GM13977 (cell line): ENCODE measurements around the gene DHRSX.
"Not testable (repeated sequence)": the region's sequence is repeated elsewhere in the genome, so short reads cannot be mapped to it uniquely, and the experiment has no call there.

Experiments
- DNase-seq: peaks from one replicate; pipeline ENCODE4 v3.0.0; 2012; ENCODE audit warnings: low spot score
- CTCF ChIP-seq: IDR thresholded peaks from 2 replicates; pipeline ENCODE4 v1.5.1; 2012; ENCODE audit warnings: mild to moderate bottlenecking, control low read depth; ENCODE audit not compliant: insufficient read depth; ENCODE audit errors: extremely low read depth, missing control alignments
- in situ Hi-C: fragments of 300-500 bp; cut with MboI; formaldehyde crosslinking; loops from one replicate; pipeline ENCODE4 v1.12.0; 2022; ENCODE audit warnings: low sequenced_read_pairs, low pct_unique_long_range_greater_than_20kb, mixed read lengths, inconsistent platforms; ENCODE audit not compliant: unreplicated experiment

Gene DHRSX

DNA sequence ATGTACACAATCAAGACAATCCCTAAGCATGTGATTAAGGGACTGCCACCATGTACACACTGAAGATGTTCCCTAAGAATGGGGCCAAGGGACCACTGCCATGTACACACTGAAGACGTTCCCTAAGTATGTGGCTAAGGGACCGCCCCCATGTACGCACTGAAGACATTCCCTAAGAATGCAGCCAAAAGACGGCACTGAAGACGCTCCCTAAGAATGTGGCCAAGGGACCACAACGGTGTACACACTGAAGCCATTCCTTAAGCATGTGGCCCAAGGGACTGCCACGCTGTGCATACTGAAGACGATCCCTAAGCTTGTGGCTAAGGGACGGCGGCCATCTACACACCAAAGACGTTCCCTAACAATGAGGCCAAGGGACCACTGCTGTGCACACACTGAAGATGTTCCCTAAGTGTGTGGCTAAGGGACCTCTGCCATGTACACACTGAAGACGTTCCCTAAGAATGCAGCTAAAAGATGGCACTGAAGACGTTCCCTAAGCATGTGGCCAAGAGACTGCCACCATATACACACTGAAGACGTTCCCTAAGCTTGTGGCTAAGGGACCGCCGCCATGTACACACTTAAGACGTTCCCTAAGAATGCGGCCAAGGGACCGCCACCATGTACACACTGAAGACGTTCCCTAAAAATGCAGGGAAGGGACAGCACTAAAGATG lies 26.4 kb downstream of the DHRSX start:
- no peak for TF ChIP-seq CTCF
- in situ Hi-C loops, result no loop called here
- DNase-seq, result no peak

DNA sequence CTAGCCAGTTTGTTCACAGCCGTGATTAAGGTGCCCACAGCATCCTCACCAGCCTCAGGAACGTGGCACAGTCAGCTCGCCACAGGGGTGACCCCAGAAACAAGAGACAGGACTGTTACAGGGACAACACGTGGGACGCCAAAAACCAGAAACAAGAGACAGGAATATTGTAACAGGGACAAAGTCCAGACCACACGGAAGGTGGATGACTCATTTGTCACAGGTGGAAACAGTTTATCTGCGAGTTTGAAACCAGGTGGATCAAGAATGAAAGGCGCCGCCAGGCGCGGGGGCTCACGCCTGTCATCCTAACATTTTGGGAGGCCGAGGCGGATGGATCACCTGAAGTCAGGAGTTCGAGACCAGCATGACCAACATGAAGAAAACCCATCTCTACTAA lies 27.7 kb downstream of the DHRSX start:
- DNase-seq, in situ Hi-C loops: not testable (repeated sequence)

GRCh38 chrX:2471641-2472040 lies 29.1 kb downstream of the DHRSX start:
- DNase-seq, result no peak
- in situ Hi-C loops, result no loop called here
- TF ChIP-seq CTCF, result no peak

- in situ Hi-C loops, DNase-seq: not testable (repeated sequence)
Observed at GRCh38 chrX:2471126-2471525, 29.6 kb downstream of the DHRSX start.

- DNase-seq, in situ Hi-C loops: not testable (repeated sequence)
Observed at GRCh38 chrX:2469852-2470251, 30.9 kb downstream of the DHRSX start.

DNA sequence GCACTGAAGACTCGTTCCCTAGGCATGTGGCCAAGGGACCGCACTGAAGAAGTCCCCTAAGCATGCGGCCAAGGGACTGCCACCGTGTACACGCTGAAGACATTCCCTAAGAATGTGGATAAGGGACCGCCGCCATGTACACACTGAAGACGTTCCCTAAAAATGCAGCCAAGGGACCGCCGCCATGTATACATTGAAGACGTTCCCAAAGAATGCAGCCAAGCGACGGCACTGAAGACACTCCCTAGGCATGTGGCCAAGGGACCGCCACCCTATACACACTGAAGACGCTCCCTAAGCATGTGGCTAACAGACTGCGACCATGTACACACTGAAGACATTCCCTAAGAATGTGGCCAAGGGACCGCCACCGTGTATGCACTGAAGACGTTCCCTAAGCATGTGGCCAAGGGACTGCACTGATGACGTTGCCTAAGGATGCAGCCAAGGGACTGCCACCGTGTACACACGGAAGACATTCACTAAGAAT lies 31.5 kb downstream of the DHRSX start:
- in situ Hi-C loops, result no loop called here
- DNase-seq, result no peak
- TF ChIP-seq CTCF, result no peak

DNA sequence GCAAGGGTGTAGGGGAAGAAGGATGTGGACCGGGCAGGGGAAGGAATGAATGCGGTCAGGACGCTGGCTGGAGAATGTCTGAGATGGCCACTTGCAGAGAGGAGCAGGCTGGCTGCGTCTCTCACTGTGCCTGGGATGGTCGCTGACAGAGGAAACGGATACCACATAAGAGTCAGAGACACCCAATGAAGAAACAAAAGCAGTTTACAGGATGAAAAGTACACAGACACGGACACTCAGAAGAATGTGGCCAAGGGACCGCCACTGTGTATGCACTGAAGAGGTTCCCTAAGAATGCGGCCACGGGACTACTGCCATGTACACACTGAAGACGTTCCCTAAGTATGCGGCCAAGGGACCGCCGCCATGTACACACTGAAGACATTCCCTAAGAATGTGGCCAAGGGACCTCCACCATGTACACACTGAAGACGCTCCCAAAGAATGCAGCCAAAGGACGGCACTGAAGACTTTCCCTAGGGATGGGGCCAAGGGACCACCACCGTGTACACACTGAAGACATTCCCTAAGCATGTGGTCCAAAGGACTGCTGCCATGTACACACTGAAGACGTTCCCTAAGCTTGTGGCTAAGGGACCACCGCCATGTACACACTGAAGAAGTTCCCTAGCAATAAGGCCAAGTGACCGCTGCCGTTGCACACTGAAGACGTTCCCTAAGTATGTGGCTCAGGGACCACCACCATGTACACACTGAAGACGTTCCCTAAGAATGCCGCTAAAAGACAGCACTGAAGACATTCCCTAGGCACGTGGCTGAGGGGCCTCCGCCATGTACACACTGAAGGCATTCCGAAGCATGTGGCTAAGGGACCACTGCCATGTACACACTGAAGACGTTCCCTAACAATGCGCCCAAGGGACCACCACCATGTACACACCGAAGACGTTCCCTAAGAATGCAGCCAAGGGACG lies 32.2 kb downstream of the DHRSX start:
- in situ Hi-C loops, result no loop called here
- no peak for DNase-seq
- no peak for TF ChIP-seq CTCF
